Endometrium (tissue), 2 donors: ENCODE measurements around the gene LBP.
"Not testable (repeated sequence)": the region's sequence is repeated elsewhere in the genome, so short reads cannot be mapped to it uniquely, and the experiment has no call there.

ENCODE experiments used
- FAIRE-seq: peaks from 2 replicates; lab custom pipeline; 2012; peaks lifted over from hg19 to GRCh38; lab: Jason Lieb, UNC
- donor health status: control.
- donor health status: control.

The LBP gene

GRCh38 chr20:38321959-38322598 is 24.2 kb upstream of the LBP start:
- peak; percentile 29 for FAIRE-seq

- FAIRE-seq: no peak
These were observed 22.1 kb upstream of the LBP start for GRCh38 chr20:38324159-38324558.

GRCh38 chr20:38325167-38325566 is 21.1 kb upstream of the LBP start:
- no peak for FAIRE-seq

GRCh38 chr20:38325905-38326304 is 20.4 kb upstream of the LBP start:
- FAIRE-seq: no peak

GRCh38 chr20:38326309-38326708 is 20.0 kb upstream of the LBP start:
- FAIRE-seq: no peak

- FAIRE-seq: no peak
These were observed 15.6 kb upstream of the LBP start for GRCh38 chr20:38330638-38331037.

- FAIRE-seq: no peak
These were observed 15.0 kb upstream of the LBP start for GRCh38 chr20:38331245-38331644.

GRCh38 chr20:38331814-38332213 is 14.5 kb upstream of the LBP start:
- FAIRE-seq: no peak

GRCh38 chr20:38334016-38334415 is 12.3 kb upstream of the LBP start:
- FAIRE-seq: no peak

GRCh38 chr20:38336726-38337125 is 9.6 kb upstream of the LBP start:
- no peak for FAIRE-seq

- FAIRE-seq: no peak
These were observed 8.6 kb upstream of the LBP start for GRCh38 chr20:38337561-38338140.

GRCh38 chr20:38338849-38339520 is 7.3 kb upstream of the LBP start:
- FAIRE-seq: no peak

GRCh38 chr20:38339521-38339896 is 6.8 kb upstream of the LBP start:
- FAIRE-seq: not testable (repeated sequence)

GRCh38 chr20:38339997-38340396 is 6.3 kb upstream of the LBP start:
- no peak for FAIRE-seq

GRCh38 chr20:38340693-38341092 is 5.6 kb upstream of the LBP start:
- no peak for FAIRE-seq

- no peak for FAIRE-seq
These were observed 4.1 kb upstream of the LBP start for GRCh38 chr20:38342216-38342615.

- no peak for FAIRE-seq
These were observed 3.5 kb upstream of the LBP start for GRCh38 chr20:38342713-38343310.

GRCh38 chr20:38343311-38344106 is 2.8 kb upstream of the LBP start:
- no peak for FAIRE-seq

- no peak for FAIRE-seq
These were observed 2.1 kb upstream of the LBP start for GRCh38 chr20:38344107-38344701.

GRCh38 chr20:38345643-38346042 is 639 bp upstream of the LBP start:
- no peak for FAIRE-seq

- FAIRE-seq: no peak
These were observed 459 bp downstream of the LBP start for GRCh38 chr20:38346741-38347140.

GRCh38 chr20:38349856-38350255 is 3.6 kb downstream of the LBP start:
- no peak for FAIRE-seq
